Hematopoietic multipotent progenitor cell treated with erythropoietin and hydrocortisone succinate and interleukin-3 and kit ligand, for 17 days (in vitro differentiated cells): ENCODE measurements around the gene PRSS22.

Experiments
- DNase-seq: peaks from one replicate; pipeline ENCODE4 v3.0.0-alpha.2; 2015; ENCODE audit warnings: low spot score

The PRSS22 gene

DNA sequence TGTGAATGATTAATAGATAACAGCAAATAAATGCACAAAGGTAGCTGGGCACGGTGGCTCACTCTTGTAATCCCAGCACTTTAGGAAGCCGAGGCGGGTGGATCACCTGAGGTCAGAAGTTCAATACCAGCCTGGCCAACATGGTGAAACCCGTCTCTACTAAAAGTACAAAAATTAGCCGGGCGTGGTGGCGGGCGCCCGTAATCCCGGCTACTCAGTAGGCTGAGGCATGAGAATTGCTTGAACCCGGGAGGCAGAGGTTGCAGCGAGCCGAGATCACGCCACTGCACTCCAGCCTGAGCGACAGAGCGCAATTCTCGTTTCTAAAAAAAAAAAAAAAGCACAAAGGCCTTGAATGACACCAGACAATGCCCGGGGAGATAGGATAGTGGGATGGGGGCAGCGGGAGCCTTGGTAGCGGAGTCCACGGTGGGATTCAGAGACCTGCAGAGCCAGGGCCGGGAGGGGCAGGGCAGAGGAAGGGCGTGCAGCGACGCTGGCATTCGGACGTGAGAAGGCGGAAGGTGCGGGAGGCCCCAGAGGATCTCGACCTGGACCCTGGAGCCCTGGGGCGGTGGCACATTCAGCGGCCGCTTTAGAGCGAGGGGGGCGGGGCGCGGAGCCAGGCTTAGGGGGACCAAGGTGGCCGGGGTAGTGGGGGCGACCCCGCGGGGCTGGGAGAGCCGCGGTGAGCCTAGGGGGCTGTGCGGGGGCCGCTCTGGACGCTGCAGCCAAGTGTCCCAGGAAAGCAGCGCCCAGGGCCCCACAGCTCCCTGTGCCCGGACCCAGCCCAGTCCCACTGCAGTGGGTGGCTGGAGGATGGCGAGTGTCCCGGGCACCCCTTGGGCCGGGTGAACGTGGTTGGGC lies 24.0 kb upstream of the PRSS22 start:
- no peak for DNase-seq

- DNase-seq = no peak
Measured at GRCh38 chr16:2879854-2880508, 22.0 kb upstream of the PRSS22 start.

DNA sequence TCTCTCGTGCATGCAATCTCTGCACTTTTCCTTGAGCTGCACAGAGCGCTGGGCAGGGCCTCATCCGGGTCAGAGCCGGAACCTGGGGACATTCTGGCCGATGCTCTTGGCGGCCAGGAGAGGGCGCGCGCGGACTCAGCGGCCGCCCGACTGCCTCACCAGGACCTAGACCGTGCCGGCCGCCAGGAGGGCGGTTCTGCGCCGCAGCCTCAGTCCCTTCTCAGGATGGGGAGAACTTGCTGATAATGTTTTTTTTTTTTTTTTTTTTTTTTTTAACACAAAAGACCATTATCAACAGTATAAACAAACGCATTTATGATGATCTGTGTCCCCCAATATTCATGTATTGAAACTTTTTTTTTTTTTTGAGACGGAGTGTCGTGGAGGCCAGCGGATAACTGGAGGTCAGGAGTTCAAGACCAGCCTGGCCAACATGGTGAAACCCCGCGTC lies 17.0 kb upstream of the PRSS22 start:
- DNase-seq = peak; percentile 81

- no peak for DNase-seq
Measured at GRCh38 chr16:2874032-2874911, 16.3 kb upstream of the PRSS22 start.

- DNase-seq = no peak
Measured at GRCh38 chr16:2871926-2872325, 14.0 kb upstream of the PRSS22 start.

DNA sequence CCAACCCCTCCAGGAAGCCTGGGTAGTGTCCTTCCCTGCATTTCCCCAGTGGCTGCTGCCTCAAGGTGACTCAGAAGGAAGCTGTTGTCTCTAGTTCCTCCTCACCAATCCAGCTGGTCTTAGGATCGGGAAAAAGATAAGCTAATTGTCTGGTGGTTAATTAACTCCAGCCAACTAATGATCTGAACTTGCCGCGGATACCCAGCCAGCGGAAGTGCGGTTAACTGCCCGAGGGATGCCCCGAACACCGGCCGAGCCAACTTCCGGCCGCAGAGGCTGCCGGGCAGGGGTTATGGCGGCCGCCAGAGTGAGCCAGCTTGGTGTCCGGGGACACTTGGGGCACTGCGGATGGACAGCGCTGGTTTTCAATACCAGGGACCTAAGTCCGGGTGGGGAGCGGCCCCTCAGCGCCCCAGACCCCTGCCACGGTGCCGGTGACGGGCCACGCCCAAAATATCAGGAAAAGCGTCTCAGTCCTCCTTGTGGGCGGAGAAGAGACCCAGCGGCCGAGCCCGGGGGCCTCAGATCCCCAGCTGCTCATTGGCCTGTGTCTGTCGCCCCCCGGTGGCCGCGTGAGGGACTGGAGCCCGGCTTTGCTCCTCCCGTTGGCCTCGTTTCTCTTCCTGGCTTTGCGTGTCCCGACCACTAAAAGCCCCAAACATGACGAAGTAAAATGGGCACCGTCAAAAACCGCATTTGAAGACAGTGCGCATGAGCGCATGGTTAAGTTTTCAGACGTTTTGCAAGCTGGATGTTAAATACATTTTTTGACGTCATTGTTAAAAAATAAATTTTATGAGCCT lies 10.2 kb upstream of the PRSS22 start:
- DNase-seq = peak; percentile 88

- DNase-seq = no peak
Measured at GRCh38 chr16:2867661-2867986, 9.7 kb upstream of the PRSS22 start.

- no peak for DNase-seq
Measured at GRCh38 chr16:2866431-2866830, 8.5 kb upstream of the PRSS22 start.

DNA sequence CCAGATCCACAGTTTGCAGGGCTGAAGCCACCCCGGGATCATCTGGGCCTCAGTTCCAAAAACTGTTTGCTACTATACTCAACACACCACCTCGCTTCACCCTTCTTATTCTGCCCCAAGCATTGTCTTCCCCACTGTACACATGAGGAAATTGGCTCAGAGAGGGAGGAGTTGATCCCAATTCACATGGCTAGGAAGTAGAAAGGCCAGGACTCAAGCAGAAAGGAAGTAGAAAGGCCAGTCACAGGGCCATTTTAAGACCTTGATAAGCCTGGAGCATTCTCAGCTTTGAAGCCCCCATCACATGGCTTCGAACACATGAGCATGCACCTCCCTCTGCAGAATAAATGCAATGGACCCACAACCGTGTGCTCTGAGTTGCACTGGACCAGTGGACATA lies 7.7 kb upstream of the PRSS22 start:
- DNase-seq = no peak

GRCh38 chr16:2860826-2861567 lies 3.0 kb upstream of the PRSS22 start:
- no peak for DNase-seq

DNA sequence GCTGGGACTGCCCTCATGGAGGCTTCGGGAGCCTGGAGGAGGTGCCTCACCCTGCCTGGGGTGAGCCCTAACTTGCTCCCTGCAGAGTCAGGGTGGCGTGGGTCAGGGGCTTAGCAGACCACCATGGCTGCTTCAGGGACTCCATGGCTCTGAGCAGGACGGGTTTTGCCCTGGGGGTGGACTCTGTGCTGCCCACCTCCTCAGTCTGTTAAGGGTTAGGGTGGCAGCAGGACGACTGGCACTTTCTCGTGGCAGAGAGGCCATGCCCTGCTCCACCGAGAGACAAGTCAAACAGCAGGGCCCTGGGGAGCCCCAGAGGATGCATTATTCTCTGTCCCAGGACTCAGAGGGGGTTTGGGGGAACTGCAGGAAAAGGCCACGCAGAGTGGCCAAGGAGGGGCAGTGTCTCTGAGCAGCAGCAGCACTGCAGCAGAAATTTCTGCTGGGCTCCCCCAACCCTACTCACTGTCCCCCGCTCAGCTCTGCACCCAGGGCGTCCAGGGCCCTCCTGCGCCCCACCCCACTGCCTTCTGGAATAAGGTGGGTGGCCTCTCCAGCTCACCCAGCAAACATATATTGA lies 1.8 kb upstream of the PRSS22 start:
- no peak for DNase-seq

GRCh38 chr16:2858245-2859025 lies 465 bp upstream of the PRSS22 start:
- DNase-seq = no peak

GRCh38 chr16:2856686-2857450 lies 1.1 kb downstream of the PRSS22 start:
- no peak for DNase-seq

DNA sequence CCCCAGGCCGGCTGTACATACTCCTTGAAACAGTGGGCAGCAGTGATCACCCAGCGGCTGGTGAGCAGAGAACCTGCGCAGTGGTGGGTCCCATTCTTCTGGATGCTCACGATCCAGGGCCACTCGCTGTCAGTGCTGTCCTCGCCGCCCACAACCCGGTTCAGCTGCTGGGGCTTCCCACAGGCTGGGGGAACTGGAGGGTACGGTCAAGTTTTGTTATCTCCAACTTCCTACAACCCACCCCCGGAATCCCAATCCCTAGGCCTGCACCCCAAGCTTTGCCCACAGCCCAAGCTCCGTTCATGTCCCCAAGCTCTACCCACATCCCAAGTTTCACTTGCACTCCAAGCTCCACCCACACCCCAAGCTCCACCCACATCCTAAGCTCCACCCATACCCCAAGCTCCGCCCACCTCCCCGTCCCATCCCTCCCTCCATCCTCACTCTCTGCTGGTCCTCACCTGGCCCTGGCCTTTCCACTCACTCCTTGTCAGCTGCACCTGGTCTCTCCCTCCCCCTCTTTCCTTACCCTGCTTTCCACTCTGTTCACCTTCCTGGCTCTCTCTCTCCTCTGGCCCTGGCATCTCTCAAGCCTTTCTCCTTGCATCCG lies 1.8 kb downstream of the PRSS22 start:
- no peak for DNase-seq

GRCh38 chr16:2855536-2855935 lies 2.4 kb downstream of the PRSS22 start:
- DNase-seq = no peak

- DNase-seq = peak; percentile 34
Measured at GRCh38 chr16:2854700-2855309, 3.2 kb downstream of the PRSS22 start.

- DNase-seq = no peak
Measured at GRCh38 chr16:2853531-2854073, 4.4 kb downstream of the PRSS22 start.
